Subcutaneous adipose tissue (tissue), 4 donors: Measurements from ENCODE around the gene ATP6V0A1. TPM values are rescaled to one million over a fixed set of nuclear protein-coding genes. Genes with fewer than 3 reads are reported as not detected.

Source experiments
- CTCF ChIP-seq: fragments of 450-650 bp; IDR thresholded peaks from one replicate; pipeline ENCODE4 v1.5.1; 2016; ENCODE audit warnings: low read depth, mild to moderate bottlenecking, control low read depth, antibody characterized with exemption, moderate library complexity
- total RNA-seq, 4 donors: library from RNA; depleted of rRNA; stranded (reverse); fragments of >200 nt; gene quantifications; one replicate each; pipeline ENCODE4 v1.1.0, GENCODE V29; 2016

Gene ATP6V0A1
- total RNA-seq, 4 donors from 2014 or later = 53.0 to 113 (median 56.1) TPM

- TF ChIP-seq CTCF = no peak
Measured at GRCh38 chr17:42563950-42564349, 105.3 kb downstream of the ATP6V0A1 start.

GRCh38 chr17:42564815-42565522 is 106.3 kb downstream of the ATP6V0A1 start:
- no peak for TF ChIP-seq CTCF

- TF ChIP-seq CTCF = no peak
Measured at GRCh38 chr17:42565523-42566214, 107.0 kb downstream of the ATP6V0A1 start.

- no peak for TF ChIP-seq CTCF
Measured at GRCh38 chr17:42566215-42566882, 107.7 kb downstream of the ATP6V0A1 start.

GRCh38 chr17:42566883-42567573 is 108.3 kb downstream of the ATP6V0A1 start, which contains the start of gene MLX:
MLX (plus strand) TSS chr17:42567100; CDS start chr17:42567125, 25 bp downstream.
- no peak for TF ChIP-seq CTCF

- TF ChIP-seq CTCF = no peak
Measured at GRCh38 chr17:42568341-42569111, 109.8 kb downstream of the ATP6V0A1 start.
